DND-41 (cell line): ENCODE data around the gene OASL.
"Not testable (repeated sequence)": the region's sequence is repeated elsewhere in the genome, so short reads cannot be mapped to it uniquely, and the experiment has no call there.

Experiments
- ATAC-seq: fragments of 200-7000 bp; cut with Tn5 transposase; 3 replicates; pipeline ENCODE4 v1.9.1; 2021; ENCODE audit warnings: low read depth; ENCODE audit not compliant: insufficient read depth
- DNase-seq: peaks from one replicate; pipeline ENCODE4 v3.0.0-alpha.2; 2020
- H2AFZ ChIP-seq: 2 replicates; pipeline ENCODE4 v1.6.0; 2012; ENCODE audit warnings: low read depth, low read length
- H3K27ac ChIP-seq: 2 replicates; pipeline ENCODE4 v1.5.1; 2012; ENCODE audit warnings: low read length, inconsistent platforms
- H3K27me3 ChIP-seq: fragments of 200-600 bp; sonication (generic); 2 replicates; pipeline ENCODE4 v1.6.0; 2012; ENCODE audit warnings: low read length, mild to moderate bottlenecking, inconsistent platforms; ENCODE audit not compliant: insufficient read depth, poor library complexity
- H3K36me3 ChIP-seq: 2 replicates; pipeline ENCODE4 v1.5.1; 2012; ENCODE audit warnings: low read length, inconsistent platforms; ENCODE audit not compliant: insufficient read depth
- H3K4me1 ChIP-seq: 2 replicates; pipeline ENCODE4 v1.5.1; 2012; ENCODE audit warnings: mild to moderate bottlenecking, low read length; ENCODE audit not compliant: insufficient read depth
- H3K4me2 ChIP-seq: 2 replicates; pipeline ENCODE4 v1.6.0; 2012; ENCODE audit warnings: mild to moderate bottlenecking, moderate library complexity, low read length, inconsistent platforms; ENCODE audit not compliant: insufficient read depth
- H3K4me3 ChIP-seq, 2 experiments: fragments of 200-600 bp in 1 of 2; shearing (Covaris generic) in 1 of 2; 2 replicates each; pipeline ENCODE4 v1.5.1; 2012 to 2016; ENCODE audit warnings: inconsistent platforms in 2 of 2, low read length in 2 of 2, mild to moderate bottlenecking in 2 of 2, low read depth in 1 of 2, moderate library complexity in 1 of 2
- H3K79me2 ChIP-seq: 2 replicates; pipeline ENCODE4 v1.6.0; 2012; ENCODE audit warnings: low read length, inconsistent platforms; ENCODE audit not compliant: insufficient read depth
- H3K9ac ChIP-seq: 2 replicates; pipeline ENCODE4 v1.6.0; 2012; ENCODE audit warnings: low read depth, mild to moderate bottlenecking, inconsistent platforms, low read length, moderate library complexity
- H3K9me3 ChIP-seq: 2 replicates; pipeline ENCODE4 v1.5.1; 2012; ENCODE audit warnings: low read length, moderate library complexity, mild to moderate bottlenecking, inconsistent platforms; ENCODE audit not compliant: insufficient read depth, severe bottlenecking
- H4K20me1 ChIP-seq: 2 replicates; pipeline ENCODE4 v1.6.0; 2012; ENCODE audit warnings: low read length; ENCODE audit not compliant: insufficient read depth
- CTCF ChIP-seq: IDR thresholded peaks from 2 replicates; pipeline ENCODE4 v1.5.1; 2012; ENCODE audit warnings: borderline replicate concordance, low read length, moderate library complexity, mild to moderate bottlenecking; ENCODE audit not compliant: poor library complexity, severe bottlenecking; ENCODE audit errors: extremely low read depth
- EZH2 ChIP-seq: IDR thresholded peaks from 3 replicates; pipeline ENCODE4 v1.6.1; 2012; ENCODE audit warnings: borderline replicate concordance, low read depth, mild to moderate bottlenecking, moderate library complexity, low read length, inconsistent platforms; ENCODE audit not compliant: severe bottlenecking

The OASL gene

GRCh38 chr12:121072147-121072546 lies 33.1 kb upstream of the OASL start:
- DNase-seq: no peak

GRCh38 chr12:121069206-121069605 lies 30.2 kb upstream of the OASL start:
- Histone ChIP-seq H3K4me1 (no peaks in the 10 kb centered on the region), H3K9me3 (peaks cover 2% of the 10 kb centered on the region), H4K20me1 (no peaks in the 10 kb centered on the region), H3K4me2 (no peak overlapping the region), H3K79me2 (no peaks in the 10 kb centered on the region), H2AFZ (no peak overlapping the region), H3K4me3 (no peak overlapping the region), H3K36me3 (no peaks in the 10 kb centered on the region), H3K27ac (no peak overlapping the region), H3K9ac (no peak overlapping the region), H3K27me3 (peaks cover 5% of the 10 kb centered on the region)
- DNase-seq: no peak
- no peak for ATAC-seq
- no peak for TF ChIP-seq CTCF
- no peak for TF ChIP-seq EZH2

More at GRCh38 chr12:121072147-121072546, 33.1 kb upstream of the OASL start:
- H3K27ac ChIP-seq: no peak overlapping the region
- no peaks in the 10 kb centered on the region for H4K20me1 ChIP-seq
- peaks cover 2% of the 10 kb centered on the region for H3K9me3 ChIP-seq
- H3K4me1 ChIP-seq: no peaks in the 10 kb centered on the region
- no peak overlapping the region for H3K4me2 ChIP-seq
- TF ChIP-seq EZH2 (no peak), CTCF (no peak)
- ATAC-seq: no peak
- peaks cover 5% of the 10 kb centered on the region for H3K27me3 ChIP-seq
- H3K36me3 ChIP-seq: no peaks in the 10 kb centered on the region
- no peak overlapping the region for H3K4me3 ChIP-seq
- no peak overlapping the region for H2AFZ ChIP-seq
- no peak overlapping the region for H3K9ac ChIP-seq
- no peaks in the 10 kb centered on the region for H3K79me2 ChIP-seq

DNA sequence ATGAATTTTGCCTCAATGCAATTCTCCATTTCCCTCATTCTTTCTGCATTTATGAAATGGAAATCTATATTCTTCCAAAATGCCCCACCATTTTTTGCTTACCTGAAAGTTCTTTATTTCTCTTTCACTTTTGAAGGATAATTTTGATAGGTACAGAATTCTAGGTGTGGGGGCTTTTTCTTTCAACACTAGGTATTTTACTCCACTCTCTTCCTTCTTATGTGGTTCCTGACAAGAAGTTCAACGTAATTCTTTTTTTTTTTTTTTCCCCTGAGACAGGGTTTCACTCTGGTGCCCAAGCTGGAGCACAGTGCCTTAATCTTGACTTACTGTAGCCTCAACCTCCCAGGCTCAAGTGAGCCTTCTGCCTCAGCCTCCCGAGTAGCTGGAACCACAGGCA lies 26.3 kb upstream of the OASL start:
- TF ChIP-seq CTCF: no peak
- Histone ChIP-seq H3K9me3 (no peaks in the 10 kb centered on the region), H3K4me1 (peaks cover 3% of the 10 kb centered on the region), H2AFZ (no peak overlapping the region), H3K4me3 (no peak overlapping the region), H3K79me2 (no peaks in the 10 kb centered on the region), H4K20me1 (no peaks in the 10 kb centered on the region), H3K36me3 (no peaks in the 10 kb centered on the region), H3K27me3 (peaks cover 5% of the 10 kb centered on the region), H3K9ac (no peak overlapping the region), H3K27ac (no peak overlapping the region), H3K4me2 (no peak overlapping the region)
- ATAC-seq (no peak), DNase-seq (no peak)

DNA sequence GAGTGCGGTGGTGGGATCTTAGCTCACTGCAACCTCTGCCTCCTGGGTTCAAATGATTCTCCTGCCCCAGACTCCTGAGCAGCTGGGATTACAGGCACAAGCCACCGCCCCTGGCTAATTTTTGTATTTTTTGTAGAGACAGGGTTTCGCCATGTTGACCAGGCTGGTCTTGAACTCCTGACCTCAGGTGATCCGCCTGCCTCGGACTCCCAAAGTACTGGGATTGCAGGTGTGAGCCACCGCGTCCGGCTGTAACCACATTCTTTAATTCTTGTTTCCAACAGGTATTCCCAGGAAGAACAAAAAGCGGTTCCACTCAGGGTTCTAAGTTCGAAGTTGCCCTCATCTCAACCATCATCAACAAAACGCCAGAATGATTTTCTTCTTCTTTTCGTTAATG lies 25.5 kb upstream of the OASL start:
- ATAC-seq: not testable (repeated sequence)

More for the DNA sequence above, 25.5 kb upstream of the OASL start:
- not testable (repeated sequence) for H3K36me3 ChIP-seq, H3K27me3 ChIP-seq, DNase-seq, H3K4me2 ChIP-seq, H3K9ac ChIP-seq, H4K20me1 ChIP-seq, H3K9me3 ChIP-seq, H3K79me2 ChIP-seq, H3K4me3 ChIP-seq, H2AFZ ChIP-seq, H3K27ac ChIP-seq, H3K4me1 ChIP-seq
